Ovary (tissue), 9 donors: ENCODE data around the gene SMIM44. TPM values are rescaled to one million over a fixed set of nuclear protein-coding genes. Genes with fewer than 3 reads are reported as not detected.
A peak's percentile ranks its signal among the peaks of the same experiment; 100 is the strongest.

Experiments
- DNase-seq, 5 donors: peaks; one replicate each; pipeline ENCODE4 v3.0.0-alpha.2; 2019 to 2020
- H3K27ac ChIP-seq, 2 donors: fragments of 200-600 bp; one replicate each; pipeline versions ENCODE4 v1.5.1 to v1.8.0; 2019 to 2022
- H3K27me3 ChIP-seq: fragments of 200-600 bp; one replicate; pipeline ENCODE4 v1.8.0; 2022
- H3K36me3 ChIP-seq: fragments of 200-600 bp; sonication (generic); one replicate; pipeline ENCODE4 v1.5.1; 2019
- H3K4me1 ChIP-seq: one replicate; pipeline ENCODE4 v1.8.1; 2013; ENCODE audit warnings: mild to moderate bottlenecking, moderate library complexity; ENCODE audit not compliant: insufficient read depth
- H3K4me3 ChIP-seq: fragments of 200-600 bp; sonication (generic); one replicate; pipeline ENCODE4 v1.5.1; 2017
- H3K9me3 ChIP-seq, 2 donors: fragments of 200-600 bp in 1 of 2; sonication (generic) in 1 of 2; one replicate each; pipeline versions ENCODE4 v1.5.1 to v1.8.1; 2013 to 2019; ENCODE audit warnings: mild to moderate bottlenecking in 1 of 2, moderate library complexity in 1 of 2
- EP300 ChIP-seq: sonication (generic); formaldehyde crosslinking; IDR thresholded peaks from one replicate; pipeline ENCODE4 v1.6.1; 2017; ENCODE audit warnings: antibody characterized with exemption
- POLR2A ChIP-seq: fragments of 450-650 bp; IDR thresholded peaks from one replicate; pipeline ENCODE4 v1.6.1; 2017; ENCODE audit warnings: antibody characterized with exemption, mild to moderate bottlenecking, moderate library complexity
- WGBS, 3 donors: extraction: QIAGEN DNeasy Blood & Tissue Kit in 1 of 3; methylation state at CpG; one replicate each; pipeline versions ENCODE4 v1.1.5 to v1.1.7; 2013 to 2017; 5-methylcytosine and 5-hydroxymethylcytosine counted together
- intact Hi-C, 4 donors: fragments of 100-400 bp; cut with DNase I; formaldehyde crosslinking; loops; one replicate each; pipeline versions ENCODE4 v1.11.0 to v1.15.1; 2022 to 2023
- polyA plus RNA-seq, 2 donors: library from polyadenylated mRNA; stranded (reverse); fragments of 200-250 nt in 1 of 2; fragments of 350-450 nt in 1 of 2; fragmentation: Illumina TruSeq in 1 of 2; extraction: RNeasy Lipid Tissue Mini Kit (QIAGEN cat#74804) in 1 of 2; gene quantifications; one replicate each; pipeline ENCODE4 v1.2.3, GENCODE V29; 2013 to 2014
- total RNA-seq, 7 donors: library from RNA; depleted of rRNA in 2 of 7; stranded (reverse); fragments of >200 nt in 2 of 7; fragmentation: NEBNext Ultra II Directional in 3 of 7; extraction: Animal tissue kit (Norgen Biotek cat#: 25700) in 3 of 7; gene quantifications; one replicate each; pipeline versions ENCODE4 v1.1.0 to v1.2.4, GENCODE V29; 2016 to 2023
- TF ChIP-seq, protein P1 (sequence below), 3 donors: fragments of 450-650 bp in 2 of 3; fragments of 200-600 bp in 1 of 3; IDR thresholded peaks; one replicate each; pipeline versions ENCODE4 v1.5.1 to v1.8.0; 2016 to 2022; ENCODE audit warnings: antibody characterized with exemption in 3 of 3, mild to moderate bottlenecking in 1 of 3
- donor health status: DM: no; HTN: no; CAD: no; lungs with moderate emphysema.
- donor health status: DM: no; HTN: no; CAD: no.
- donor health status: Bipolar disorder and iron deficiency.
- donor health status: DM: yes; HTN: yes; CAD: no.
- donor health status: DM: no; HTN: no; CAD: no.
- donor health status: DM: yes; HTN: yes; CAD: no.

The SMIM44 gene
- total and polyA plus RNA-seq, 9 donors: 0.92 TPM; not detected in 8

DNA sequence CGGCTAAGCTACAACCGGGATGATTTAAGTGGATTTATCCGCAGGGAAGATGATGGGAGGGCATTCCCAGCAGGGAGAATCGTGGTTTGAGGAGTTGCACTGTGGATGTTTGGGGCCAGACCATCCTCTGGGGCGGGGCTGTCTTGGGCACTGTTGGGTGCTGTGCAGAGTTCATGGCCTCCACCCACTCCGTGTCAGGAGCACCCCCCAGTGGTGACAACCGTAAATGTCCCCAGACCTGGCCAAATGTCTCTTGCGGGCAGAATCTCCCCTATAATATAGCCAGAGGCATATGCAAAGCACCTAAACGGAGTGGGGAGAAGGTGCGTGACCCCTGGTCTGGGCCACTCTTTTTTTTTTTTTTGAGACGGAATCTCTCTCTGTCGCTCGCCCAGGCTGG is 43.2 kb downstream of the SMIM44 start:
- TF ChIP-seq, protein P1, sequence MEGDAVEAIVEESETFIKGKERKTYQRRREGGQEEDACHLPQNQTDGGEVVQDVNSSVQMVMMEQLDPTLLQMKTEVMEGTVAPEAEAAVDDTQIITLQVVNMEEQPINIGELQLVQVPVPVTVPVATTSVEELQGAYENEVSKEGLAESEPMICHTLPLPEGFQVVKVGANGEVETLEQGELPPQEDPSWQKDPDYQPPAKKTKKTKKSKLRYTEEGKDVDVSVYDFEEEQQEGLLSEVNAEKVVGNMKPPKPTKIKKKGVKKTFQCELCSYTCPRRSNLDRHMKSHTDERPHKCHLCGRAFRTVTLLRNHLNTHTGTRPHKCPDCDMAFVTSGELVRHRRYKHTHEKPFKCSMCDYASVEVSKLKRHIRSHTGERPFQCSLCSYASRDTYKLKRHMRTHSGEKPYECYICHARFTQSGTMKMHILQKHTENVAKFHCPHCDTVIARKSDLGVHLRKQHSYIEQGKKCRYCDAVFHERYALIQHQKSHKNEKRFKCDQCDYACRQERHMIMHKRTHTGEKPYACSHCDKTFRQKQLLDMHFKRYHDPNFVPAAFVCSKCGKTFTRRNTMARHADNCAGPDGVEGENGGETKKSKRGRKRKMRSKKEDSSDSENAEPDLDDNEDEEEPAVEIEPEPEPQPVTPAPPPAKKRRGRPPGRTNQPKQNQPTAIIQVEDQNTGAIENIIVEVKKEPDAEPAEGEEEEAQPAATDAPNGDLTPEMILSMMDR (IDR thresholded peaks at IDR 0.05): no peak
- TF ChIP-seq EP300: no peak
- H3K36me3 ChIP-seq: no peaks in the 10 kb centered on the region
- peaks cover 5% of the 10 kb centered on the region for H3K4me1 ChIP-seq

DNA sequence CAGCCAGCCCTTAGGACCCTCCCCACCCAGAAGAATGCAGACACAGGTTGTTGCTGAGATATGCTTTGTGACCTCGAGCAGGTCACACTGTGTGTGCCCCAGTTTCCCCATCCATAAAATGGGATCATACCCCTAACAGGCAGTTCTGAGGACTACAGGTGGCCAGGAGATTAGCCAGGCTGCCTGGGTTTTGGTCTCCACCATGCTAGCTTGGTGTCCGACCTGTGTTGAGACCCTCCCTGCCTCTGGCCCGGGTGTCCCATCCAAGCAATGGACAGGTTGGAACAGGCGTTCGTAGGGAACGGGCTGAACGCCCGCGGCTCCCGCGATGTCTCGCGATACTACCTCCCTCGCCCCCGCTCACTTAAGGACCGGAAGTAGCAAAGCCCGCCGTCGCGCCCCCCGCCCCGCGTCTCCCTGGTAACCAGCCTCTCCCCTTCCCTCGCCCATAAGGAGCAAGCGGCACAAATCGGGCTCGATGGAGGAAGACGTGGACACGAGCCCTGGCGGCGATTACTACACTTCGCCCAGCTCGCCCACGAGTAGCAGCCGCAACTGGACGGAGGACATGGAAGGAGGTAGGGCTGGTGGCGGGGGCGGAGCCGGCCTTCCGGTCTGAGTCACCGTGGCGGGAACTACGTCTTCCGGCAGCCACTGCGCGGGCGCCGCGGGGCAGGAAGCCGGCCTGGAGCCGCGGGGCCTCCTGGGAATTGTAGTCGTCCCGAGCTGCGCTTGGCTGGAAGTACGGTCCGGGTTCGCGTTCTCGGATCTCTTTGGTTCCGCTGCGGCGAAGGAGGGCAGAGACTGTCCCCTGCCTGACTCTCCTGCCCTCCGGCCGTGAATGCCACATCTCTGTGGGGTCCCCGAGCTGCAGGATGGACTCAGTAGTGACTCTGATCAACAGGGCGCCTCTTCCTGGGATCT is 48.3 kb downstream of the SMIM44 start:
- peak; percentile 92 to 96 (median 95) for DNase-seq
- no peak for TF ChIP-seq POLR2A
- TF ChIP-seq, protein P1 (IDR thresholded peaks at IDR 0.05): peak in 1 of 3 donors; percentile 11
- TF ChIP-seq EP300: peak; percentile 10
- Histone ChIP-seq H3K9me3 (no peaks in the 10 kb centered on the region), H3K27ac (peak overlapping the region; percentile 69 to 81), H3K4me1 (peaks cover 10% of the 10 kb centered on the region), H3K27me3 (no peaks in the 10 kb centered on the region), H3K4me3 (peak overlapping the region; percentile 38), H3K36me3 (no peaks in the 10 kb centered on the region)
- intact Hi-C loops: loop anchor here in 3 of 4 donors (5.0 to 10.0 kb wide), 3 partner anchors 32 to 100 kb away; no protein-coding TSS in a partner anchor
- WGBS, 3 donors: 4 to 5% (median 4%) methylated on average over 61 to 67 of the region's 67 CpGs

More for the DNA sequence above, 43.2 kb downstream of the SMIM44 start:
- Histone ChIP-seq H3K27me3 (no peaks in the 10 kb centered on the region), H3K4me3 (no peak overlapping the region), H3K9me3 (no peaks in the 10 kb centered on the region), H3K27ac (no peak overlapping the region)
- 75 to 76% (median 76%) methylated on average over 12 to 13 of the region's 13 CpGs for WGBS, 3 donors
- peak in 1 of 5 donors; percentile 41 for DNase-seq
- intact Hi-C loops: no loop called here

DNA sequence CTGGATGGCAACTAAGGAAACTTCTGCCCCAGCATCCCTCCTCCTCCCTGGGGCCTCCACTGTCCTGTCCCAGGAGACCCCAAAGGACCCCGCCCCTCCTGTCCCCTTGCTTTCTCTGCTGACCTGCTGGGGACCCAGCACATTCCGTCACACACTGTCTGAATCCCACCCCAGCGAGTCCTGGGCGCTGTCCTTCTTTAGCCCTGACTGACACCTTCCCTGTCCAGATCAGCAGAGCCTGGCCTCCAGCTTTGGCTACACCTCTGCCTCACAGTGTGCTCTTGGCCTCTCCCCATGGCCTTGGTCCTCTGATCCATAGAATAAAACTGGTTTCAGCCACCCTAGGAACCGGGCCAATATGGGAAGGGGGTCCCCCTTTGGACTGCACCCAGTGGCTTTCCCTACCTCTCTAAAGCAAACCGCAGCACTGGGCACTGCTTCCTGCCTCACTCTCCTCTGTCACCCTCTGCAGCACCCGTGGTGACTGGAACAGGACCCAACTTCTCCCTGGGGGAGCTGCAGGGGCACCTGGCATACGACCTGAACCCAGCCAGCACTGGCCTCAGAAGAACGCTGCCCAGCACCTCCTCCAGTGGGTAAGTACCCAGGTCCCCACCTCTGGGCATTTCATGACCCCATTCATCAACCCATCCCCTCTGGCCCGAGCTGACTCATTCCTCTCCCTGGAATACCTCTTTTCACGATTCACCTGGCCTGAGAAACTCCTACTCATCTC is 49.3 kb downstream of the SMIM44 start:
- Histone ChIP-seq H3K4me1 (peaks cover 17% of the 10 kb centered on the region), H3K27ac (peak overlapping the region; percentile 69 to 81), H3K27me3 (no peaks in the 10 kb centered on the region), H3K4me3 (no peak overlapping the region), H3K9me3 (no peaks in the 10 kb centered on the region), H3K36me3 (no peaks in the 10 kb centered on the region)
- 85 to 93% (median 90%) methylated on average over 11 of the region's 11 CpGs for WGBS, 3 donors
- intact Hi-C loops: loop anchor here in 3 of 4 donors (5.0 to 10.0 kb wide), 3 partner anchors 33 to 99 kb away; no protein-coding TSS in a partner anchor
- DNase-seq: no peak
- no peak for TF ChIP-seq POLR2A
- no peak for TF ChIP-seq EP300
- TF ChIP-seq, protein P1 (IDR thresholded peaks at IDR 0.05): no peak

DNA sequence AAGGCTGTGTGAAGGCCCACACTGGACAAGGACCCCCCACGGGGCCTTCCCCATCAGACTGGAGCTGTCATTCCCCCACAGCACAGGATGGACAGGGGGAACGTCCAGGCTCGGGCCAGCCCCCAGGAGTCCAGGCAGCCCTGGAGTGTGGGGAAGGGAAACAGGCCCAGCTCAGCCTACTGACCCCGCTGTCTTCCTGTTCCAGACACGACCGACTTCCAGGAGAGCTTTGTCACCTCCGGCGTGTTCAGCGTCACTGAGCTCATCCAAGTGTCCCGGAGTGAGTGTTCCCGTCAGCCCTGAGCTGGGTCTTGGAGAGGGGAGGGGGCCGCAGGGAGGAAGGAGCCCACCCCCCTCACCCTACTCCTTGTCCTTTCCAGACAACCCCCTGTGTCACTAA is 49.9 kb downstream of the SMIM44 start:
- DNase-seq: no peak
- no peak for TF ChIP-seq EP300
- no peak for TF ChIP-seq POLR2A
- TF ChIP-seq, protein P1 (IDR thresholded peaks at IDR 0.05): peak in 1 of 3 donors; percentile 18
- Histone ChIP-seq H3K36me3 (no peaks in the 10 kb centered on the region), H3K4me3 (no peak overlapping the region), H3K9me3 (no peaks in the 10 kb centered on the region), H3K27me3 (no peaks in the 10 kb centered on the region), H3K27ac (no peak overlapping the region), H3K4me1 (peaks cover 18% of the 10 kb centered on the region)
- WGBS, 3 donors: 79 to 84% (median 80%) methylated on average over 11 to 12 of the region's 12 CpGs
- intact Hi-C loops: loop anchor here in 3 of 4 donors (5.0 to 10.0 kb wide), 3 partner anchors 34 to 99 kb away; no protein-coding TSS in a partner anchor
